DMS153 treated with DMSO at 0.1 percent for 48 hours (cell line): Measurements from ENCODE around the gene FKBP15.
A peak's percentile ranks its signal among the peaks of the same experiment; 100 is the strongest.
"Not testable (repeated sequence)": the region's sequence is repeated elsewhere in the genome, so short reads cannot be mapped to it uniquely, and the experiment has no call there.

ENCODE experiments used
- DNase-seq: peaks from one replicate; lab custom pipeline; 2025; ENCODE audit not compliant: unreplicated experiment; lab: John Stamatoyannopoulos, UW

FKBP15 gene

DNA sequence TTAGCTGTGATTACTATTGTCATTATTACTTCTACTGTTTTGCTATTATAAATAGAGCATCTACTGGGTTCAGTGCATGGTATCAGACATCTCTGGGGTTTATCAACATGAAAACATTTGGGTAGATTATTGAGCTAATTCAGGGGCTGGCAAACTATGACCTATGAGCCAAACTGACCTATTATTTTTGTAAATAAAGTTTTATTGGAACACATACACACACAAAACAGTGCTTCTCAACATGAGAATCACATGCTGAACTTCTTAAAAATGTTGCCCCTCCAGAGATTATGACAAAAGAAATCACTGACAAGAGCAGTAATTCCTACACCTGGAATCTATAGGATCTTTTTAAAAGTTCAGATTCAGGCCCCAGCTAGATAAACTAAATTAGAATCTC is 39.9 kb downstream of the FKBP15 start:
- no peak for DNase-seq

DNA sequence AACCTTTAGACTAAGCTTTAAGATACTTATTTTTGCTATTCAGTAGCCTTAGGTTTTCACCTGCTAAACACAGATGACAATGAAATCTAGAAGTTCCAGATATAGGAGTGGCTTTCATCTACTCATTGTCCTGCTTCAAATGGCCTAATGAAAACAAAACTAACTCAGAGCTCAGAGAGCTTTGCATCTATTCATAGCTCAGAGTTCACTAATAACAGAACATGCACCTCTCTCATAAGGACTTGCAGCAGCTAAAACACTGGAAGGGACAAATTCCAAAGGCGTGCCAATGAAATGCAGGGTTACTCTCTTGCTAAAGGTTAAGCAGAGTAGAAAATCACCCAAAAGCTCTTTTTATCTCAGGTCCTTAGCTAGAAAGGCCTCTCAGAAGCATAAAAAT is 41.2 kb downstream of the FKBP15 start:
- DNase-seq, result no peak

DNA sequence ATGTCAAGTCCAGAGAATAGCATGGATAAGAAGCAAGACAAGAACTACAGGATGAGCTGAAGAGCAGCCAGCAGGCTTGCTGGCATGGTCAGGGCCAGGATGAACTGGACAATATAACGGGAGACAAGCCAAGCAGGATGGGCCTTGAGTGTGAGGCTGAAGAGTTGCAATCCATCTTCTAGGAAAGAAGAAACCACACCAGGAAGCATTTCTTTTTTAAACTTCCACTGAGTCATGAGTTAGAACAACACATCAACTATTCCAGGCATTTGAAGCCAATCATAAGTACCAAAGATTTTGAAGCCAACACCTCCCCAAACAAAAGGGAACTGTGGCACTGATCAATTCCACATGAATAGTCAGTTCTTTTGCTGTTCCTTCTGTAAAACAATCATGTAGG is 43.0 kb downstream of the FKBP15 start:
- no peak for DNase-seq

DNA sequence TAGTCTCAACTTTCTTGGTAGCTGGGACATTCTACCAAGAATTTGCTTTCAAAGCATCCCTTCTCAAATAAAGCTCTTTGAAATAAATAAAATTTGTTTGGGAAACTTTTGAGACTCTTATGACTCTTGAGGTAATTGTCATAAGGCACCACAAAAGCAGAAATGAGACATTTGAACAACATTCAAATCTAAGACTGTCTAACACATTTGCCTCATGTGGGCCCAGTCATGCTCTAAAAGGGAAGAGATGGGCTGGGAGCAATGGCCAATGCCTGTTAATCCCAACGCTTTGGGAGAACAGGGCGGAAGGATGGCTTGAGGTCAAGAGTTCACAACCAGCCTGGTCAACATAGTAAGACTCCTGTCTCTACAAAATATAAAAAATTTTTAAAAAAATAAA is 43.8 kb downstream of the FKBP15 start:
- no peak for DNase-seq

DNA sequence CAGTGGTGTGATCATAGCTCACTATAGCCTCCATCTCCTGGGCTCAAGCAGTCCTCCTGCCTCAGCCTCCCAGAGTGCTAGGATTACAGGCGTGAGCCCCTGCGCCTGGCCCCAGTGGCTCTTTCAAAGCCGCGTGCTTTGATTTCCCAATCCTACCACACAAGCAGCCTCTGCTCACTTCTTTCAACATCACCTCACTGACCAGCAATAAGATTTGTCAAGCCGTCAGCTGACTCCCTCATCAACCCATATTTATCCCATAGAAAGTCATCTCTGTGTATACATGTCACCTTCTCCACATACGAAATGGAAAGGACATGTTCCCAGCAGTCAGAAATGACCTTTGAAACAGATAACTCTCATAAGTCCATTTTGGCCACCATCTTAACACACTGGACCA is 44.3 kb downstream of the FKBP15 start:
- no peak for DNase-seq

DNA sequence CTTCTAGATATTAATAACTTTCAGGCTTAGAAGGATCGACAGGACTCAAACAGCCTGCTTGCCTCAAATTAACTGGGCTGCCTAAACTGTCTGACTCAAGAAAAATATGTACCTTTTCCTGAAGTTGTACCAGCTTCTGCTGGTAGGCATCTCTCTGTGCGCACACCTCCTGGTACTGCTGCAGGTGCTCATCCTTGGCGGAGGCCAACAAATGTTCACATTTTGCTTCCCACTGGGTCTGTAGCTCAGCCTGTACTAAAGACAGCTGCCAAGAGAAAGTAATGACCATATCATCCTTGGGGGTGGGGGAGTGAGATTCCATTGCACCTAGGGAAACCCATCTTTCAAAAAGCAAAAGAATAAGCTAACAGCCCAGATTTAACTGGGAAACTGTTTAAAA is 47.7 kb downstream of the FKBP15 start:
- no peak for DNase-seq

DNA sequence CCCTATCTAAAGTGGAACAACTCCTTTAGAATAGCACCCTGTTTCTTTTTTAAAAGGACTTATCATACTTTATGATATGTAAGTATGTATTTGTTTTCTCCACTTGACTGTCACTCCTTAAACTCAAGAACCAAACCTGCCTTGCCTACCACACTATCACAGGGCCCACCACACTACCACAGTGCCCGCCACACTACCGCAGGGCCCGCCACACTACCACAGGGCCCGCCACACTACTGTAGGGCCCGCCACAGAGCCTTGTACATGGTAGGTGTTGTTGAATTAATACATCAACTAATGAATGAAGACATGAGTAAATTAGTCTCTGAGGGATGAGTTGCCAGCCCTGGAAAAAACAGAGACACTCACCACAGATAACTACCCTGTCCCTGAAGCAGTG is 52.3 kb downstream of the FKBP15 start:
- DNase-seq, result no peak

DNA sequence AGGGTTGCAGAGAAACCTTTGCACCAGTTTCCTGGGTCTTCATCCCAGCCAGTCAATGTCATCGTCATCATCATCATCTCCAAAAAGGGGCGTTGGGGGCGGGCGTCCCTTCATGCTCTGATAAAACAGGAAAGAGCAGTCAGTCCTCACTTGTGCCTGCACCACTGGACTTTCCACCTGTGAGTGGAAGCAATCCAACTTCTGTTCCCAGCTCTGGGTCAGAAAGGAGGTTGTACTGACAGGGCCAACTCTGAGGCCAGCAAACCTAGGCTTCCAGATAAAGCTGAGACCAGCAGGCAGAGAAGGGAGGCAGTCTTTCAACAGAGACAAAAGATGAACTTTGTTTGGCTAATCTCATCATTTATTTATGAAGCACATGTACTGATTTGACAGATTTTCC is 55.0 kb downstream of the FKBP15 start:
- DNase-seq, result no peak

DNA sequence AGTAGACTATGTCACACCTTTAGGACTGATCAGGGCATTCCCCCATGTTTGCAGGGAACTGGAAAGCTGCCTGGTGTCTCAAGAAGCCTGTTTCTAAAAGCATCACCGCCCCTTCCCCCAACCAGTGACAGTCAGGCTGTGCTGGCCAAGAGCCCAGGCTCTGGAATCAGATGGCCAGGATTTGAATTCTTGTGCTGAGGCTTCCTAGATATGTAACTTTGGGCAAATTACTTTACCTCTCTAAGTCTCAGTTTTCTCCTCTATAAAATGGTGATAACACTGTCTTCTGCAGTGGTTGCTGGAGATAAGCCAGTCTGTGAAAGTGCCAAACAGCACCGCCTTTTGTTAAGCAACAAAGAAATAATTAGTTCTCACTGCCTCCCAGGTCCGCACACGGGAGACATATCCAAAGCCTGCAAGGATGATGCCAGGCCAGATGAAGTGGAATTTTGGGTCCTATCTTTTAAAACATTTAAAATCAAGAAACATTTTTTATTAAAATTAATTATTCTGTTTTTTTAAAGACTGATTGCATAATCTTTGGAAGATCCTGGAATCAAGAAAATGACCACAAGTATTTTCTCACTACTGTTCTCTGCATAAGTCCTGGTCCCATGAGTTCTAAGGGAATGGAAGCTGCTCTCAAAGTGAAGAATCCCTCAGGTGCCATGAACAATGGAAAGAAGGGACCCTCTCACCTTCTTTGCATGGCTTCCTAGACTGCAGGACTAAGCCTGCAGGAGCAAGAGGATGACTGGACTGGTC is 56.4 kb downstream of the FKBP15 start:
- DNase-seq, result no peak

DNA sequence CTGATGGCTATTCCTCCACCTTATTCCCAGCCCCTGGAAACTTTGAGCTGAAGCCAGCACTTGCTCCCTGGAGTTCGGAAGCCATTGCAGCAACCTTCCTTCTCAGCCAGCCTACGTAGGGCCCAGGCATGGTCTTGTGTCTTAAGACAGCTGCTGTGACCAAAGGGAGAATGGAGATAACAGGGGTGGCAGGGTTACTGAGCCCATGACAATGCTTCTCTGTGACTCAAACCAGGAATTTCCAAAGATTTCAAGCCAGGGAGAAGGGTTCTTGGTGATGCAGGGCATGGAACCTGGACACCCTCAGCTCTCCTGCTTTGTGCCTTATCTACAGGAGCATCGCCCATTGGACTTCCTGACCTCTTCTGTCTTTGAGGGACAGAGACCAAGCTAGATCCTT is 58.1 kb downstream of the FKBP15 start:
- no peak for DNase-seq

DNA sequence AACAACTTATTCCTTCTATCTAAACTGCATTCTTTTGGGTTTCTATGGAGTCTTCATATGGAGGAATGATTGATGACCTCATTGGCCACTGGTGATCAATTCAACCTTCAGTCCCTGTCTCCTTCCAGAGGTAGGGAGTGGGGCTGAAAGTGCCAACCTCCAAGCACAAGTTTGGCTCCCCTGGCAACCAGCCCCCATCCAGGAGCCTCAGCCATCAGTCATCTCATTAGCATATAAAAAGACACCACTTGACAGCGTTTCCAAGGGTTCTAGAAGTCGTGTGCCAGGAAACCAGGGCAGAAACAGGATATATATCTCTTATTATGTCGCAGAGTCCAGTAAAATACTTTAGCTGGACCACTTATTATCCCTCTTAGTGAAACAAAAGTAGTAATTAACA is 60.5 kb downstream of the FKBP15 start:
- DNase-seq, result no peak

DNA sequence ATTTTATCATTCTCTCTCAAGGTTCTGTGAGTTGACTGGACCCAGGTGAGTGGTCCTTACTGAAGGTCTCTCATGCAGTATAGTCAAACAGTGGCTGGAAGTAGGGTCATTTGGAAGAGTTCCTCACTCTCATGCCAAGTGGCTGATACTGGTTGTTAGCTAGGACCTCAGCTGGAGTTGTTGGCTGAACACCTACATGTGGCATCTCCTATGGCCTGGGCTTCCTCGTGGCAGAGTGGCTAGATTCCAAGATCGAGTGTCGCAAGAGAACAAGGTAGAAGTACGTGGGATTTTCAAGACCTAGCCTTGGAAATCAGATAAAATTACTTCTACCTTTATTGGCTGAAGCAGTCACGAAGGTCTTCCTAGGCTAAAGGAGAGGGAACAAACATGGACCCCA is 62.6 kb downstream of the FKBP15 start:
- no peak for DNase-seq

DNA sequence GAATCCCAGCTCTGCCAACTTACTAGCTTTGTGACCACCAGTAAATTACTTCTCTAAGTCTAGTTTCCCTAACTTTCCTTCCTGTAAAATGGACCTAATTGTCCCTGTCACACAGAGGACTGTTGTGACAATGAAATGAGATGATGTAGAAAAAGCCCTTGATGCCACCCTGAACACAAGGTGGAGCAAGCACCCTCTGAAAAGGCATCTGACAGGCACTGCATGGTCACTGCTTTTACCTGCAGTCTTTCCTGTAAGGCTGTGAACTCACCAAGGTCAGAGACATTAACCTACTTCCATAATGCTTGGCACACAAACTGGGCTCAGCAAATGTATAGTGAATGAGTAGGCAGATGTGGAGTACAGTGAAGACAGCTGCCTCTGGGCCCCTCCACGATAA is 64.2 kb downstream of the FKBP15 start:
- DNase-seq, result no peak

DNA sequence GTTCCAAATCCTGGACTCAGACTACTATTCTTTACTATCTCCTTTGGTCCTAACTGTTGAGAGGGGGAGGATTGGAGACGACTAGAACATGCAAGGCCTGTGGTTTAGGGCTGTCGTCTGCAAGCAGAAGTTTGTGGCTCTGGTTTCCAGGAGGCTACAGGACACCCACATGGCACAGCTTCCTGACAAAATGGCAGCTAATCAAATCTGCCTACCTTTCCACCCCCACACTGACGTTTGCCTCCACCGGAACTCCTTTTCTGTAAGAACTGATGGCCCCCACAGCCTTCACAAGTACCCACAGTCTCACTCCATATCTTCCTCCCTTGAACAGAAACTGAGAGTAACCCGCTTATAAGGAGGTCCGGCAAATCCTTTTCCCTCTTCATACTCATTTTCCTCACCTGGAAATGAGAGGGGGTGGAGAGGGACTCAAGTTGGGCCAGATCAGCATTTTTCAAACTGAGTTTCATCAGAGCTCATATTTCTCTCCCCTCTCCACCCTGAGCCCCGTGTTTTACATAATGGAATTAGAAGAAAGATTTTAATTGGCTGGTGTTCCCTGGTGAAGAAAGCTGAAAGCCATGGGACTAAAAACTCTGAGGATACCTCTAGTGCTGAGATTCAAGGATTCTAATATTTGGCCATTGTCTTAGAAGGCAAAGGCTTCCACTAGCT is 65.0 kb downstream of the FKBP15 start:
- DNase-seq, result no peak

DNA sequence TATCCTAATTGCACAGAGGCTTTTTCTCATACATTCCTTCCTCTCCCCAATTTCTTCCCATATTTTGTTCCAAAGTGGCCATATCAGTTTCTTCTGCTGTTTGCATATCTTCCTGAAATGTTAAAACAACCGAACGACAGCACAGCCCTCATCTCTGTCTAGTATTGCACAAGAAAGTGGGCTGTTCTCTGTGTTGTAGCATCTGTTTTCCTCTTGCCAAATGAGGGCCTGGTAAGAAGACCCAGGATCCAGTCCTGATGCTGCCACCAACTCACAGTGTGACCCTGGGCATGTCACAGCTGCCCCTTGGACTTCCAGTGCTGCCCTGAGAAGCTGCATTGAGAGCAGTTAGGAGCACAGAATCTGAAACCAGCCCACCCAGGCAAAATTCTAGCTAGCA is 66.1 kb downstream of the FKBP15 start:
- DNase-seq, result no peak

DNA sequence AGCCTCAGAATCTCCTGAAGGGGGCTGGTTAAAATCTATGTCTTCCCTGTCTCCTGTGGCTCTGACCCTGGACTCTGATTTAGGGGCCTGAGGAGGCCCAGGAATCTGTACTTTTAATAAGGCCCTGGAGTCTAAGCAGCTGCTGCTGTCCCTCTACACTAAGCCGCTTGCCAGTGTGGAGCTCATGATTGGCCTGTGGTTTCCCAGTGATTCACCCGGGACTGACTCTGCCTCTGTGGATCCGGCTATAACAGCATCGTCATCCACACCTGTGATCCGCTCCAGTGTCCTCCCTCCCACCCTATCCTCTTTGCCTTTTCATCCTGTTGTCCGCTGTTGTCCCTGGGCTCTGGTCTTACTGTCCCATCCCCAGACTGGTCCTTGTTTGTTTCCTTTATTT is 66.6 kb downstream of the FKBP15 start:
- DNase-seq, result no peak

DNA sequence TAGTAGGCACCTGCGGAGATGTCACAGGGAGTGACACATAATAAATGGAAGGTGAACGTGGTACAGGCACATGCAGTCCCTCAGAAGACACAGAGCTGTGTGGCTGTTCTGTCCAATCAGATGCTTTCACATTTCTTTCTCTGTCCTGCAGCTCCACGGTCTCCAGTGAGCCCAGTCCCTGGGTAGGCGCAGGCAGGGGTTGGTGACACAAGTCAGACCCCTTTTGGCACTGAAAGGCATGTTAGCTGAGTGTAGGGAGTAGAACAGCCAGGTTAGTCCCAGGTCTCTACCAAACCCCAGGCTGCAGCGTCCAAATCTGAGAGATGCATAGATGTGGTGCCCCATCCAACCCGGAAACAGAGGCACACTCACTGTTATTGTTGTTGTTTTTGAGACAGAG is 67.5 kb downstream of the FKBP15 start:
- DNase-seq, result no peak

DNA sequence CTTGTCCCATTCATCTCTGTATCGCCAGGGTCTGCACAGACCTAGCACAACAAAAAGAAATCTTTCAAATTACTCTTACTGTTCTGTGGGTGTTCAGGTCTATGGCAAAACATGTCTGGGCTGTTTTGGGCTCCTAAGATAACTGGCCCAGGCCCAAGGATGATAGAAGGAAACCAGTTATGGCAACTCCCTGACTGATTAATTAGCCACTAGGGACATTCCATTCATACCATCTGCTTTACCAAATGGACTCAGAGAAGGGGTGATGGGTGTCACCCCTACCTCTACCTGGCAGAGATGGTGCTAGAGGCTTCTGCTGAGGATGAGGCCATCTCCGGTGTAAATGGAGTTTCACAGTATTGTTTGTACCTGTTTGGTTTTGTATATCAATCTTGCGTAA is 68.4 kb downstream of the FKBP15 start:
- DNase-seq, result no peak

DNA sequence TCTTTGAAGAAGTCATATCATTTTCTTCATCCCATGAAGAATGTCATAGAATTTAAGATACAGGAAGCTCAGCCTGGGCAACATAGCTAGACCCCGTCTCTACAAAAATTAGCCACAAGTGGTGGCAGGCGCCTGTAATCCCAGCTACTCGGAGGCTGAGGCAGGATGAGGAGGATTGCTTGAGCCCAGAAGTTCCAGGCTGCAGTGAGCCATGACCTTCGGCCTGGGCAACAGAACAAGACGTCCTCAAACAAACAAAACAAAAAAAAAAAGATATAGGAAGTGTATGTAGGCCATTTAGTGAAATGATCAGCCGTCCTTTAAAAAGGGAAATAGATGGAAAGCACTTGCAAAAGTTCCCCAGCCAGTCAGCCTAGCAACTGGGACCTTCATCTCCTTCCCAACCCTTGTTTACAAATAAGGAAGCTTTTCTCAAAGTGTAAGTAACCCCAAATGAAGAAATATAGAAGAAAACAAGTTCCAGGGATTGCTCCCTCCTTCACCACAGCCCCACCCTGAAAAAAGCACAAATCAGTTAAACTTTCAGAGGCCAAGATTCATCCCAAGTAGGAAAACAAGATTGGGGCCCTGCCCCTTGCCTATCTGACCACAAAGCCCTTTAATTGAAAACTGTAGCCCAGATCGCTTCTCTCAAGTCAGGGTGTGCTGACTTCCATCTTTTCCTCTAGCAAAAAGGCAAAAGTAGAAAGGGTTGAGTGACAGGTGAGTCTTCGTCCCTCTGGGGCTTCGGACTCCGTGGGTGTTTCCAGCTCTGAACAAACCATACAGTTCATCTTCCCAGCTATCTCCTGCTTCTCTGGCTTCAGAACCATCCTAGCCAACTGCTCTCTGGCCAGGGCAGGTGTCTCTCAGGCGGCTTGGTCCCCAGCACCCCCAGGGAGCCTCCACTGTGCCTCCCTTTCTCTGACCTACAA is 69.1 kb downstream of the FKBP15 start:
- DNase-seq, result no peak

DNA sequence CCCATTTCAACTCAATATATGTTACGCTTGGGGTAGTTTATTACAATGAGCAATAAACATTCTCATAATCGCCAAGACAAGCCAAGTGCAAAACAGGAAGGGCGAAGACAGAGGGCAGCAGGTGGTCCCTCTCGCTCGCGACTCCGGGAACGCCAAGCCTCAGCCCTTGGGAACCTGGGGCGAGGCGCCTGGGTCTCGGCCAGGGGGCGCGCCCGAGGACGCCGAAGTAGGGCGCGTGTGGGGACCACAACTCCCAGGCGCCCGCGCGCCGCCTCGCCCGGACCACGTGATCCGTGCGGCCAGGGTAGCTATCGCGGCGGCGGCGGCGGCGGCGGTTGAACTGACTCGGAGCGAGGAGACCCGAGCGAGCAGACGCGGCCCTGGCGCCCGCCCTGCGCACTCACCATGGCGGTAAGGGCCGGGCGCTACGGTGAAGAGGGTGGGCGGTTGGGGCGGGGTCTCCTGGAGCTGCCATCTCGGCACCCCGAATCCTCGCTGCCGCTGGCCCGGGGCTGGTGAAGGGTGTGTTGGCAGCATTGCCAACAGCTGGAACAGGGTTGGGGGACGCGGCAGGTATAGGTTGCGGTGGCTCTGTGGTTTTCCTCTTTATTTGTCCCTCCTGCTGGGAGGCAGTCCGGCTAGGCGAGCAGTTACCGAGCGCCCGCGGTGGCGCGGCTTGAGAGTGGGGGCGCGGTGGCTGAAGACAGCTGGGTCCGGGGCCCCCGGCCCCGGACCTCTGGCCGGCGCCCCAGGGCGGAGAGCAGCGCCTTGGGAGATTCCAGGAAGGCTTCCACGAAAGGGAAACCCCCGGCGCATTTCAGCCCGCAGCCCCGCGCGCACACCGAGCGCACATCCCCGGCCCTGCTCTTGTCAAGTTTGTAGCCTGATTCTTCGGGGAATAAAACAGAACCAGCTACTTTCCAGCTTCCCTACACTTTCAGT is 70.1 kb downstream of the FKBP15 start, which contains the start of gene SLC31A2:
SLC31A2 (plus strand) TSS at position 338 of the 942 bp plus-strand sequence; CDS start at position 406, 68 bp downstream.
- DNase-seq, result peak; percentile 73

DNA sequence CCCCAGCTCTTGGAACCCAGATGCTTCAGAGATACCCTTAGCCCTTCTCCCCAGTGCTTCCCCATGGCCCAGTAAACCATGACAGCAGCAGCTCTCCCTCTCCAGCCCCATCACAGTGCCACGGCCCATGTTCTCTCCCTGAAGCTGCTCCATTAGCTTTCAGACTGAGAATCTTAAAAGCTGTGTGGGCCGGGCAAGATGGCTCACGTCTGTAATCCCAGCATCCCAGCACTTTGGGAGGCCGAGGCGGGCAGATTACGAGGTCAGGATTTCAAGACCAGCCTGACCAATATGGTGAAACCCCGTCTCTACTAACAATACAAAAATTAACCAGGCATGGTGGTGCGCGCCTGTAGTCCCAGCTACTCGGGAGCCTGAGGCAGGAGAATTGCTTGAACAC is 71.5 kb downstream of the FKBP15 start:
- DNase-seq, result not testable (repeated sequence)
